Stomach (tissue), 9 donors: Measurements from ENCODE around the gene USHBP1. TPM values are rescaled to one million over a fixed set of nuclear protein-coding genes. Genes with fewer than 3 reads are reported as not detected.

Source experiments
- DNase-seq, 2 donors: peaks; one replicate each; pipeline versions ENCODE4 v3.0.0 to v3.0.0-alpha.2; 2013 to 2019
- H3K27ac ChIP-seq, 5 donors: fragments of 200-600 bp in 4 of 5; sonication (generic) in 4 of 5; one replicate each; pipeline ENCODE4 v1.5.1; 2013 to 2019; ENCODE audit warnings: mild to moderate bottlenecking in 1 of 5, moderate library complexity in 1 of 5
- H3K27me3 ChIP-seq, 3 donors: fragments of 200-600 bp; sonication (generic); one replicate each; pipeline ENCODE4 v1.5.1; 2017 to 2019; ENCODE audit warnings: mixed run types in 1 of 3
- H3K36me3 ChIP-seq, 4 donors: fragments of 200-600 bp; sonication (generic); 1 replicate in 3 of 4; 2 replicates in 1 of 4; pipeline ENCODE4 v1.5.1; 2016 to 2019
- H3K4me1 ChIP-seq, 4 donors: fragments of 200-600 bp; sonication (generic); one replicate each; pipeline ENCODE4 v1.5.1; 2016 to 2019
- H3K4me3 ChIP-seq, 4 donors: fragments of 200-600 bp; sonication (generic) in 3 of 4; one replicate each; pipeline ENCODE4 v1.5.1; 2016 to 2019; ENCODE audit warnings: mild to moderate bottlenecking in 1 of 4
- H3K9me3 ChIP-seq, 4 donors: fragments of 200-600 bp; sonication (generic); one replicate each; pipeline ENCODE4 v1.5.1; 2016 to 2019
- CTCF ChIP-seq, 7 experiments: fragments of 450-650 bp in 4 of 7; fragments of 200-600 bp in 3 of 7; sonication (generic) in 3 of 7; IDR thresholded peaks; one replicate each; pipeline ENCODE4 v1.5.1; 2016 to 2019; ENCODE audit warnings: antibody characterized with exemption in 7 of 7, control low read depth in 2 of 7, mild to moderate bottlenecking in 1 of 7
- EP300 ChIP-seq: sonication (generic); formaldehyde crosslinking; IDR thresholded peaks from one replicate; pipeline ENCODE4 v1.6.1; 2017; ENCODE audit warnings: antibody characterized with exemption
- POLR2A ChIP-seq, 4 donors: fragments of 450-650 bp; IDR thresholded peaks; one replicate each; pipeline ENCODE4 v1.6.1; 2016; ENCODE audit warnings: antibody characterized with exemption in 4 of 4, control low read depth in 2 of 4, mild to moderate bottlenecking in 1 of 4, moderate library complexity in 1 of 4
- POLR2AphosphoS5 ChIP-seq, 3 donors: sonication (generic); formaldehyde crosslinking; IDR thresholded peaks; one replicate each; pipeline ENCODE4 v1.6.1; 2016; ENCODE audit warnings: antibody characterized with exemption in 3 of 3
- WGBS, 5 donors: extraction: QIAGEN DNeasy Blood & Tissue Kit in 3 of 5; methylation state at CpG; one replicate each; pipeline versions ENCODE4 v1.1.5 to v1.1.7; 2013 to 2018; 5-methylcytosine and 5-hydroxymethylcytosine counted together
- intact Hi-C: fragments of 100-400 bp; cut with DNase I; formaldehyde crosslinking; loops from one replicate; pipeline ENCODE4 v1.15.1; 2023; ENCODE audit warnings: low total_unique reads
- polyA plus RNA-seq, 3 donors: library from polyadenylated mRNA; stranded (reverse); fragments of 200-250 nt; gene quantifications; one replicate each; pipeline ENCODE4 v1.2.3, GENCODE V29; 2013
- total RNA-seq, 5 donors: library from RNA; depleted of rRNA; stranded (reverse); fragments of >200 nt; gene quantifications; one replicate each; pipeline versions ENCODE4 v1.1.0 to v1.2.3, GENCODE V29; 2014 to 2016
- donor health status: healthy with polysubstance abuse.
- donor health status: Bipolar disorder and iron deficiency.
- donor health status: healthy.

Gene USHBP1
- total and polyA plus RNA-seq, 8 donors = 2.1 to 7.7 (median 3.8) TPM; not detected in 2

- intact Hi-C loops = no loop called here
- H3K36me3 ChIP-seq = peaks cover 54 to 100% (median 93%) of the 10 kb centered on the region in 4 donors
- no peaks in the 10 kb centered on the region for H3K9me3 ChIP-seq
- H3K27ac ChIP-seq = no peak overlapping the region
- DNase-seq = no peak
- H3K4me3 ChIP-seq = no peak overlapping the region
- H3K27me3 ChIP-seq = no peaks in the 10 kb centered on the region
- WGBS, 5 donors = 91 to 94% (median 94%) methylated on average over 18 to 25 of the region's 25 CpGs
- TF ChIP-seq POLR2AphosphoS5 (IDR thresholded peaks at IDR 0.05) (no peak), EP300 (no peak), POLR2A (IDR thresholded peaks at IDR 0.05) (no peak), CTCF (IDR thresholded peaks at IDR 0.05) (no peak)
- H3K4me1 ChIP-seq = peaks cover 0 to 8% (median 0%) of the 10 kb centered on the region in 4 donors
Measured at GRCh38 chr19:17206736-17207581, 57.6 kb downstream of the USHBP1 start.

GRCh38 chr19:17205237-17206140 is 59.1 kb downstream of the USHBP1 start:
- H3K36me3 ChIP-seq = peaks cover 54 to 100% (median 93%) of the 10 kb centered on the region in 4 donors
- WGBS, 5 donors = 34 to 79% (median 77%) methylated on average over 8 to 27 of the region's 27 CpGs
- no peak overlapping the region for H3K27ac ChIP-seq
- peak; percentile 84 to 86 for DNase-seq
- TF ChIP-seq CTCF (IDR thresholded peaks at IDR 0.05) (peak in 5 of 7 experiments; percentile 66 to 78 (median 71)), POLR2AphosphoS5 (IDR thresholded peaks at IDR 0.05) (peak in 1 of 3 donors; percentile 42), EP300 (no peak), POLR2A (IDR thresholded peaks at IDR 0.05) (no peak)
- no peaks in the 10 kb centered on the region for H3K27me3 ChIP-seq
- no peaks in the 10 kb centered on the region for H3K9me3 ChIP-seq
- H3K4me3 ChIP-seq = no peak overlapping the region
- intact Hi-C loops = no loop called here
- H3K4me1 ChIP-seq = peaks cover 0 to 8% (median 0%) of the 10 kb centered on the region in 4 donors

- Histone ChIP-seq H3K9me3 (no peaks in the 10 kb centered on the region), H3K4me1 (no peaks in the 10 kb centered on the region), H3K27me3 (no peaks in the 10 kb centered on the region), H3K4me3 (no peak overlapping the region), H3K36me3 (peaks cover 55 to 100% (median 93%) of the 10 kb centered on the region in 4 donors), H3K27ac (no peak overlapping the region)
- DNase-seq = no peak
- intact Hi-C loops = loop anchor here (5.0 kb wide), 1 partner anchor 80 kb away; the partner anchor contains the start of gene ANKLE1
- WGBS, 5 donors = 89 to 95% (median 94%) methylated on average over 17 of the region's 17 CpGs
- TF ChIP-seq EP300 = no peak
- TF ChIP-seq POLR2A (IDR thresholded peaks at IDR 0.05) = no peak
- TF ChIP-seq POLR2AphosphoS5 (IDR thresholded peaks at IDR 0.05) = no peak
- no peak for TF ChIP-seq CTCF (IDR thresholded peaks at IDR 0.05)
Measured at GRCh38 chr19:17202713-17203112, 61.8 kb downstream of the USHBP1 start.

GRCh38 chr19:17202249-17202648 is 62.3 kb downstream of the USHBP1 start:
- H3K4me3 ChIP-seq = no peak overlapping the region
- no peak for DNase-seq
- TF ChIP-seq POLR2A (IDR thresholded peaks at IDR 0.05) (no peak), POLR2AphosphoS5 (IDR thresholded peaks at IDR 0.05) (no peak), CTCF (IDR thresholded peaks at IDR 0.05) (no peak), EP300 (no peak)
- H3K27me3 ChIP-seq = no peaks in the 10 kb centered on the region
- H3K4me1 ChIP-seq = no peaks in the 10 kb centered on the region
- peaks cover 59 to 100% (median 96%) of the 10 kb centered on the region in 4 donors for H3K36me3 ChIP-seq
- H3K27ac ChIP-seq = no peak overlapping the region
- no peaks in the 10 kb centered on the region for H3K9me3 ChIP-seq
- intact Hi-C loops = loop anchor here (5.0 kb wide), 1 partner anchor 80 kb away; the partner anchor contains the start of gene ANKLE1
- 80 to 90% (median 82%) methylated on average over 7 to 9 of the region's 9 CpGs for WGBS, 5 donors
